Measurements from ENCODE around the gene PSMB4.
"Not testable (repeated sequence)": the region's sequence is repeated elsewhere in the genome, so short reads cannot be mapped to it uniquely, and the experiment has no call there.

The PSMB4 gene

GRCh38 chr1:151390221-151391078 is 8.9 kb upstream of the PSMB4 start:
- DNase-seq, result not testable (repeated sequence)

GRCh38 chr1:151391079-151391563 is 8.3 kb upstream of the PSMB4 start:
- no peak for DNase-seq

GRCh38 chr1:151393583-151393982 is 5.8 kb upstream of the PSMB4 start:
- DNase-seq, result no peak

GRCh38 chr1:151396265-151396664 is 3.1 kb upstream of the PSMB4 start:
- DNase-seq, result not testable (repeated sequence)

GRCh38 chr1:151401125-151401788 is 1.9 kb downstream of the PSMB4 start:
- no peak for DNase-seq

DNA sequence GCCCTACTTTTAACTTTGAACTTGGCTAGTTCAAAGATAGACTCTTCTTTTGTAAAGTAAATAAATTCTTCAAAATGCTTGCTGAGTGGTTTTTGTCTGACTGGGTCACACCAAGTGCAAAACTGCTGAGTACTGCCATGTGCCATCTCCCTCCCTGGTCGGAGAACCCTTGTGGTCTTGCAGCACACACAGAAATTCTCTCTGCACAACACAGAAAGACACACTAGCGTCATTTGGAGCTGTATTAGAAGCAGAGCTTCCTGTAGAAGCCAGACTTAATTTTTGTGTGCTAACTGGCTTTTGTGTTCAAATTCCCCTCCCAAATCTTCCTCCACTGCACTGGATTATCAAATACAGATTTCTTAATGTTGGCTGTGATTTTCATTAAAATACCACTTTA is 2.5 kb downstream of the PSMB4 start:
- no peak for DNase-seq

- DNase-seq, result no peak
These were observed 3.4 kb downstream of the PSMB4 start for GRCh38 chr1:151402764-151403163.

DNA sequence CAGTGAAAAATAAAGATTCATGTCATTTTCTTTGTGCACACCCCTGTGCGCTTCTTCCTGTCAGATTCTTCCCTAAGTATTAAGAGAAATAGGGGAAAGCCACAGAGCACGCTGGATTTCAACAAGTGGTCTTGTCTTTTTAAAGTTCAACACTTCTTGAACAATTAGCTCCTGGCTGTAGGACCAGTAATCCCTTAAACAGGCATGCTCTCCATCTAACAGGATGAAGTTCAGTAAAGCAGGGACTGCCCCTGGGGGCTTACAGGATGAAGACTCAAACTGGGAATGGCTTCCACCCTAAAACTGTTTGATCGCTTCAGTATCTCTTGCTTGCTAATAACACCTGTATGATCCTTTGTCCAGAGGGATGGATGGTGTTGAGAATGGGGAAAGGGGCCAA is 4.2 kb downstream of the PSMB4 start:
- no peak for DNase-seq

DNA sequence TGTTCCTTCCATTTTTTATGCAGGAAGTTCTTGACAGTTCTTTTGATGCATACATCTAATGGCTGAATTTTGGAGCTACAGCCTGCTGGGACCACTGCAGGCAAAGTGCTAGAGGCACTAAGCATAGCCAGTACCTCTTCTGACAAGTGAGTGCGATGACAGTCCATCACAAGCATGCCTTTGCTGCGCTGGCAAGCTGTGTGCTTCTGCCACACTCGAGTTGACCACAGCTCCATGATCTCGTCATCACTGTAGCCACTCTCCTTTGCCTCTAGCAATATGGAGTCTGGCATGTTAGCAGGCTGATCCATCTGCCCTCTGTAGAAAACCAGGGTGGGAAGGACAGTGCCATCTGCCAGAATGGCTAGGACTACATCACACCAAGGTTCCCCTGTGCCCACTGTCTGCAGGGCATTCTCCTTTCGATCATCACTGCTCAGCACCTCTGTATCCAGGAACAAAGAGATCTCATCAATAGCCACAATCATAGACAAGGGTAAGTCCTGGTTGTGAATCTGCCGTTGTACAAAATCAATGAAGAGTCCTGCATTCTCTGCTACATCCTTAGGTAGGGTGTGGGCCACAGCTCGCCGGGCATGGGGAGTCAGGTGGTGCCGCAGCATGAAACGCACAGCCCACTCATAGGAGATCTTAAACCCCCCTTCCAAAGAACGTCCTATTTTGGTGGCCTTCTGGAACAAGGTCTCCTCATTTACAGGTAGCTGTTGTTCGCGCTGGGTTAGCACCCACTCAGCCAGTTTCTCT is 6.0 kb downstream of the PSMB4 start:
- DNase-seq, result no peak

DNA sequence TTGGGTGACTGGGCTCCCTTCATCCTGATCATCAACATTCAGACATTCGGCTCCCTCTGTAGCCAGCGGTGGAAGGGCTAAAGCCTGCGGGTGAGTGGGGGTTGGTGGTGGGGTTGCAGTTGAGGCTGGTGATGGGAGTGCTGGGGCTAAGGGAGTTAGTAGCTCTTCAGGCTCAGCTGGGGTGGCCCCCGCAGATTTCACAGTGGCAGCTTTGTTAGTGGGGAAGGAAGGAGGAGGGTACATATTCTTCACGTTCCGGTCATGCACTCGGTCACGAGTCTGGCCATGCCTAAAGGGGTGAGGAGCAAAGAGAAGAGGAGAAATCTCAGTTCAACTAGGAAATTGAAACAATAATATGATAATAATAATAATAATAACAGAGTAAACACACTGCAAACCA is 6.8 kb downstream of the PSMB4 start:
- no peak for DNase-seq

DNA sequence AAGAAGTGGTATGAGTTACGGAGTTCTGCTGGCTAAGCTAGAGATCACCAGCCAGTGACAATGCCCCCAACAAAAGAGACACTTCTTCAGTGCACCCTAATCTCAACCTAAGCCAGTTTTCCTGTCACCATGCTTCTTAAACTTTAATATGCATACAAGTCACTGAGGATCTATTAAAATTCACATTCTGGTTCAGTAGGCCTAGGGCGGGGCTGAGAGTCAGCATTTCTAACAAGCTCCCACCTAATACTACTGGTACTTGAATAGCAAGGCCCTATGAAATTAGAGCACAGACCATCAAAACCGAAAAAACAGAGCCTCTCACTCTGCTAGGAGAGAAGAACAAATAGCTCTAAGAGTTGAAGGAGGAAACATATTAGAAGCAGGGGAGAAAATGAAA is 7.9 kb downstream of the PSMB4 start:
- DNase-seq, result no peak

- DNase-seq, result no peak
These were observed 9.5 kb downstream of the PSMB4 start for GRCh38 chr1:151408891-151409290.

GRCh38 chr1:151411884-151412283 is 12.5 kb downstream of the PSMB4 start:
- DNase-seq, result no peak

GRCh38 chr1:151416231-151416630 is 16.9 kb downstream of the PSMB4 start:
- DNase-seq, result no peak

GRCh38 chr1:151418081-151418480 is 18.7 kb downstream of the PSMB4 start:
- DNase-seq, result no peak

DNA sequence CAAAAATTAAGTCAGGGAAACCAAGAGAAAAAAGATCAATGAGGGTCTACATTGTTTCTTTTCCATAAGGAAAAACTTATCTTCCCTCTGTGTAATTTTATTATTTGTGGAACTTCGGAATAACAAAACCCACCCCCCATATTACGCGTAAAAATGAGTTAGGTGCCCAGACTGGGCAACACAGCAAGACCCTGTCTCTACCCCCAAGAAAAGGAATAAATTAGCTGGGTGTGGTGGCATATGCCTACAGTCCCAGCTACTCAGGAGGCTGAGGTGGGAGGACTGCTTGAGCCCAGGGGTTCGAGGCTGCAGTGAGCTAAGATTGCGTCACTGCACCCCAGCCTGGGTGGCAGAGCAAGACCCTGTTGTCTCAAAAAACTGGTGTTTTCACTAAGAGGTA is 20.4 kb downstream of the PSMB4 start:
- no peak for DNase-seq

DNA sequence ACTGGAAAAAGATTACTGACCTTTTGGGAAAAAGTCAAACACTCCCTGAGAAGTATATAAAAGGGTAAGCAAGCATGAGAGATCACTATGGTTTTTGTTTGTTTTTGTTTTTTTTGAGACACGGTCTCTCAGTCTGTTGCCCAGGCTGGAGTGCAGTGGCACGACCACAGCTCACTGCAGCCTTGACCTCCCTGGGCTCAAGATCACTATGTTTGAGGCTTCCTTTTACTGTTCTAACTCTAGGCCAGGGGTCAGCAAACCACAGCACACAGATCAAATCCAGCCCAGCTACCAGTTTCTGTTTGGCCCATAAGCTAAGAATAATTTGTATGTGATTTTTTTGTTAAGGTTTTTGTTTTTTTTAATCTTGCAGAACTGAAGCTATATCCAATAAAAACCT is 25.7 kb downstream of the PSMB4 start:
- DNase-seq, result no peak

DNA sequence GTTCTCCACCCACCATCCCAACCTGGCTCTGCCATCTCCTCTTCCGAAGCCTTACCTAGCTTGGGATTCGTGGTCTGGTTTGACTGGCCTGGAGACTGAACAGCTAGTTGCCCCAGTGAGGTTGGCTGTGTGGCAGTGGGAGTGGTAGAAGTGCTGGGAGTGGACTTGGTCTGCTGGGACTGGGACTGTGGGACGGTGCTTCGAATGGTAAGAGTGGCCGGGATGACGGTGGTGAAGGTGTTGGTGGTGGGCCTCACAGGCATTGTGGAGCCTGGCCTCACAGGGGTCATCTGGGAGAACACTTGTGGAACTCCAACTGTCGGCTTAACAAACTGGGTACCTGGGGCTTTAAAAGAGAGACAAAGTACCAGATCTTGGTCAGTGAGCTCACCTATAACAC is 28.7 kb downstream of the PSMB4 start:
- no peak for DNase-seq

DNA sequence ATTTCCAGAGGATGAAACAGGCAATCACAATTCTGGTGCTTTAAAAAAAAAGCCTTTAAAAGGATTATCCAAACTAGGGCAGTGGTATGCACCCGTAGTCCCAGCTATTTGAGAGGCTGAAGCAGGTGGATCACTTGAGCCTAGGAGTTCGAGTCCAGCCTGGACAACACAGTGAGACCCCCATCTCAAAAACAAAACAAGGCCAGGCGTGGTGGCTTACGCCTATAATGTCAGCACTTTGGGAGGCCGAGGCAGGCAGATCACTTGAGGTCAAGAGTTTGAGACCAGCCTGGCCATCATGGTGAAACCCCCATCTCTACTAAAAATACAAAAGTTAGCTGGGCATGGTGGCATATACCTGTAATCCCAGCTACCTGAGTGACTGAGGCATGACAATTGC is 34.5 kb downstream of the PSMB4 start:
- DNase-seq, result not testable (repeated sequence)

DNA sequence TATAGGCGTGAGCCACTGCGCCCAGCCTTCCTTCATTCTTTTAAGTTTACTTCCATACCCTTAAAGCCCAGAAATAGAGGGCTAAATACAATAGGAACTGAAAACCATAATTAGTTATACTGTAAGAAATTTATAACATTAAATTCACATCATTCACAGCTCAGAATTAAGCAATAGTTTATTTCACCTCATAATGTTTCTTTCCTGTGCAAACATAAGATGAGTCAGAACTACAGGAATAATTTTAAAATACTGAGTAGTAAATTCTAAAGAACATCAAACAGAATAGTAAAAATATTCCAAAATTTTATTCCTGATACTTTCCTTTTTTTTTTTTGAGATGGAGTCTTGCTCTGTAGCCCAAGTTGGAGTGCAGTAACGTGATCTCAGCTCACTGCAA is 35.8 kb downstream of the PSMB4 start:
- no peak for DNase-seq

GRCh38 chr1:151436985-151437384 is 37.6 kb downstream of the PSMB4 start:
- no peak for DNase-seq

GRCh38 chr1:151437396-151437795 is 38.0 kb downstream of the PSMB4 start:
- not testable (repeated sequence) for DNase-seq

All from T-helper 9 cell (primary cell).